Nucleus accumbens (tissue), 56 donors: Measurements from ENCODE around the gene MST1.

Experiments used
- DNase-seq, 56 donors: peaks; one replicate each; lab custom pipeline; 2025; lab: John Stamatoyannopoulos, UW

MST1 gene

DNA sequence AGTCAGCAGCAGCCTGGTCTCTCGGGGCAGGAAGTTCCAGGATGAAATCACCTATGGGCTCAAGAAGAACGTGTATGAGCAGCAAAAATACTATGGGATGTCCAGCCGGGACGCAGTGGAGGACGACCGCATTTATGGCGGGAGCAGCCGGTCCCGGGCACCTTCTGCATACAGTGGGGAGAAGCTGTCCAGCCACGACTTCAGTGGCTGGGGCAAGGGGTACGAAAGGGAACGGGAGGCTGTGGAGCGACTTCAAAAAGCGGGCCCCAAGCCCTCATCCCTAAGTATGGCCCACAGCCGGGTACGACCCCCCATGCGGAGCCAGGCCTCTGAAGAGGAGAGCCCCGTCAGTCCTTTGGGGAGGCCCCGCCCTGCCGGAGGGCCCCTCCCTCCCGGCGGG, 27.3 kb downstream of the MST1 start:
- no peak for DNase-seq

DNA sequence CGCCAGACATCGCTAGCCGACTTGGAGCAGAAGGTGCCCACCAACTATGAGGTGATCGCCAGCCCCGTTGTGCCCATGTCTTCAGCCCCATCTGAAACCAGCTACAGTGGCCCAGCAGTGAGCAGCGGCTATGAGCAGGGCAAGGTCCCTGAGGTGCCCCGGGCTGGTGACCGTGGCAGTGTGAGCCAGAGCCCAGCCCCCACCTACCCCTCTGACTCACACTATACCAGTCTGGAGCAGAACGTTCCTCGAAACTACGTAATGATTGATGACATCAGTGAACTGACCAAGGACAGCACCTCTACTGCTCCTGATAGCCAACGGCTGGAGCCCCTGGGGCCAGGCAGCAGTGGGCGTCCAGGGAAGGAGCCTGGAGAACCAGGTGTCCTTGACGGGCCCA, 28.0 kb downstream of the MST1 start:
- DNase-seq = no peak

DNA sequence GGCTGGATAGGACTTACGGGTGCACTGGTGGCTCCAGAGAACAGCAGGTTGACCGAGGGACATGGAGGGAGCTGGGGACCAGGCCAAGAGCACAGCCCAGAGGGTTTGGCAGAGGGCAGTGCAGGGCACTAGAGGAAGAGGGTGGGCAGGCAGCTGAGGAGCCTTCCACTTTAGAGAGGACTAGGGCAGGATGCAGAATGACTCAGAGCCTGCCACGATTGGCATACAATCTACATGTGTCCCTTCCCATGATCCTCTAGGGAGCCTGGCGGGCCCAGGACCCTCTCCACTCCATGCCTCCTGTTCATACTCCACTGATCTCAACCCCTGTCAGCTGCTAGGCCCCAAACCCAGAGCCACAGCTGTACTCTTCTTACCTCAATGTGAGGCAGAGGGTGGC, 29.5 kb downstream of the MST1 start:
- DNase-seq = no peak

DNA sequence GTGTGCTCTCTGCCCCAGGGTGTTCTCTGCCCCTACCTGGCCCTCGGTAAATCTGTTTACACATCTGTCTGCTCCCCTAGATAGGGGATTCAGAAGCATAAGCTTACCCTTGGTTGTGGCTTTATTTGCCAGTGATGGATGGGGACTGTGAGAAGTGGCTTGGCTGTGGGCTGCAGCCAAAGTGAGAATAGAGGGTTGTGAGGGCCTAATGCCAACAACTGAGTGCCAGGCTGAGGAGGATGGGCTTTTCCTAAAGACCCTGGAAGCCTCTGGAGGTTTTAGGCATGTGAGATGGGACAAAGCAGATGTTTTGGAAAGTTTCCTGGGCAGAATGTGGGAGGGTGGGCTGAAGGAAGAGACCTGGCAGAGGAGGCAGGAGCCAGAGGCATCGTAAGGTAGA, 30.6 kb downstream of the MST1 start:
- DNase-seq = no peak

DNA sequence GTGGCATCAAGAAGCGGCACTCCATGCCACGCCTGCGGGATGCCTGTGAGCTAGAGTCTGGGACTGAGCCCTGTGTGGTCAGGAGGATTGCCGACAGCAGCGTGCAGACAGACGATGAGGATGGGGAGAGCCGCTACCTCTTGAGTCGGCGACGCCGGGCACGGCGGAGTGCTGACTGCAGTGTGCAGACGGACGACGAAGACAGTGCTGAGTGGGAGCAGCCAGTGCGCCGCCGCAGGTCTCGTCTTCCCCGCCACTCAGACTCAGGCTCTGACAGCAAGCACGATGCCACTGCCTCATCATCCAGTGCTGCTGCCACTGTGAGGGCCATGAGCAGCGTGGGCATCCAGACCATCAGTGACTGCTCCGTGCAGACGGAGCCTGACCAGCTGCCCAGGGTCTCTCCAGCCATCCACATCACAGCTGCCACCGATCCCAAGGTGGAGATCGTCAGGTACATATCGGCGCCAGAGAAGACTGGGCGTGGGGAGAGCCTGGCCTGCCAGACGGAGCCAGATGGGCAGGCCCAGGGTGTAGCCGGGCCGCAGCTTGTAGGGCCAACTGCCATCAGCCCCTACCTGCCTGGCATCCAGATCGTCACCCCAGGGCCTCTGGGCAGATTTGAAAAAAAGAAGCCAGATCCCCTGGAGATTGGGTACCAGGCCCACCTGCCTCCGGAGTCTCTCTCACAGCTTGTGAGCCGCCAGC, 31.9 kb downstream of the MST1 start:
- no peak for DNase-seq

DNA sequence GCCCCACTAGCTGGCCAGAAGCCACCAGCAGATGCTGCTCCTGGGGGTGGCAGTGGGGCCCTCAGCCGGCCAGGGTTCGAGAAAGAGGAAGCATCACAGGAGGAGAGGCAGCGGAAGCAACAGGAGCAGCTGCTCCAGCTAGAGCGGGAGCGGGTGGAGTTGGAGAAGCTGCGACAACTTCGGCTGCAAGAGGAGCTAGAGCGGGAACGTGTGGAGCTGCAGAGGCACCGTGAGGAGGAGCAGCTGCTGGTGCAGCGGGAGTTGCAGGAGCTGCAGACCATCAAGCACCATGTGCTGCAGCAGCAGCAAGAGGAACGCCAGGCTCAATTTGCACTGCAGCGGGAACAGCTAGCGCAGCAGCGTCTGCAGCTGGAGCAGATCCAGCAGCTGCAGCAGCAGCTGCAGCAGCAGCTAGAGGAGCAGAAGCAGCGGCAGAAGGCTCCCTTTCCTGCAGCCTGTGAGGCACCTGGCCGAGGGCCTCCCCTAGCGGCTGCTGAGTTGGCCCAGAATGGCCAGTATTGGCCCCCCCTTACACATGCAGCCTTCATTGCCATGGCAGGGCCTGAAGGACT, 32.6 kb downstream of the MST1 start:
- DNase-seq = no peak

DNA sequence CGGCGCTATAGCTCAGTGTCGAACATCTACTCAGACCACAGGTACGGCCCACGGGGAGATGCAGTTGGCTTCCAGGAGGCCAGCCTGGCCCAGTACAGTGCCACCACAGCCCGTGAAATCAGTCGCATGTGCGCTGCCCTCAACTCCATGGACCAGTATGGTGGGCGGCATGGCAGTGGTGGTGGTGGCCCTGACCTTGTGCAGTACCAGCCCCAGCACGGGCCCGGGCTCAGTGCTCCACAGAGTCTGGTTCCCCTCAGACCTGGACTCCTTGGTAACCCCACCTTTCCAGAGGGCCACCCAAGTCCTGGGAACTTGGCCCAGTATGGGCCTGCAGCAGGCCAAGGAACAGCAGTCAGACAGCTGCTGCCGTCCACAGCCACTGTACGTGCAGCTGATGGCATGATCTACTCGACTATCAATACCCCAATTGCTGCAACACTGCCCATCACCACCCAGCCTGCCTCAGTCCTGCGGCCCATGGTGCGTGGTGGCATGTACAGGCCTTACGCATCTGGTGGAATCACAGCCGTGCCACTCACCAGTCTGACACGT, 33.5 kb downstream of the MST1 start:
- DNase-seq = no peak

DNA sequence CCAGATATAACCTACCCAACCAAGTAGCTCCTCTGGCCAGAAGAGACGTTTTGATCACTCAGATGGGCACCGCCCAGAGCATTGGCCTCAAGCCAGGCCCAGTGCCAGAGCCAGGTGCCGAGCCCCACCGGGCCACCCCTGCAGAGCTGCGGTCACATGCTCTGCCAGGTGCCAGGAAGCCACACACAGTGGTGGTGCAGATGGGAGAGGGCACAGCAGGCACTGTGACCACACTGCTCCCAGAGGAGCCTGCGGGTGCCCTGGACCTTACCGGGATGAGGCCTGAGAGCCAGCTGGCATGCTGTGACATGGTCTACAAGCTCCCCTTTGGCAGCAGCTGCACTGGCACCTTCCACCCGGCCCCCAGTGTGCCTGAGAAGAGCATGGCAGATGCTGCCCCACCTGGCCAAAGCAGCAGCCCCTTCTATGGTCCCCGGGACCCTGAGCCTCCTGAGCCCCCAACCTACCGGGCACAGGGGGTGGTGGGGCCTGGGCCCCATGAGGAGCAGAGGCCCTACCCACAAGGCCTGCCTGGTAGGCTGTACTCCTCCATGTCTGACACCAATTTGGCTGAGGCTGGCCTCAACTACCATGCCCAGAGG, 34.2 kb downstream of the MST1 start:
- no peak for DNase-seq

DNA sequence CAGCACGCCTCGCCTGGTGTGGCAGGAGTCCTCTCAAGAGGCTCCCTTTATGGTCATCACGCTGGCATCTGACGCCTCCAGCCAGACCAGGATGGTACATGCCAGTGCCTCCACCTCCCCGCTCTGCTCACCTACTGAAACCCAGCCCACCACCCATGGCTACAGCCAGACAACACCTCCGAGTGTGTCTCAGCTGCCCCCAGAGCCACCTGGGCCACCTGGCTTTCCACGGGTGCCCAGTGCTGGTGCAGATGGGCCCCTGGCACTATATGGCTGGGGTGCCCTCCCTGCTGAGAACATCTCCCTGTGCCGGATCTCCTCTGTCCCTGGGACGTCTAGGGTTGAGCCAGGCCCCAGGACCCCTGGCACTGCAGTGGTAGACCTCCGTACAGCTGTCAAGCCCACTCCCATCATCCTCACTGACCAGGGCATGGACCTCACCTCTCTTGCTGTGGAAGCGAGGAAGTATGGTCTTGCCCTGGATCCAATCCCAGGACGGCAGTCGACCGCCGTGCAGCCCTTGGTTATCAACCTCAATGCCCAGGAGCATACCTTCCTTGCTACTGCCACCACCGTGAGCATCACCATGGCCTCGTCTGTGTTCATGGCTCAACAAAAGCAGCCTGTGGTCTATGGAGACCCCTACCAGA, 35.0 kb downstream of the MST1 start:
- no peak for DNase-seq

DNA sequence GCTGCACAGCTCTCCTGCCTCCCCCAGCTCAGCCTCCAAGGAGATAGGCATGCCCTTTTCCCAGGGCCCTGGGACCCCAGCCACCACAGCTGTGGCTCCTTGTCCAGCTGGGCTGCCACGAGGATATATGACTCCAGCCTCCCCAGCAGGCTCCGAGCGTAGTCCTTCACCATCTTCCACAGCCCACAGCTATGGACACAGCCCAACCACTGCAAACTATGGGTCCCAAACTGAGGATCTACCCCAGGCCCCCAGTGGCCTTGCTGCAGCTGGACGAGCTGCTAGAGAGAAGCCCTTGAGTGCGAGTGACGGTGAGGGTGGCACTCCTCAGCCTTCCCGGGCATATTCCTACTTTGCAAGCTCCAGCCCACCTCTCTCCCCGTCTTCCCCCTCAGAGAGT, 35.7 kb downstream of the MST1 start:
- no peak for DNase-seq

DNA sequence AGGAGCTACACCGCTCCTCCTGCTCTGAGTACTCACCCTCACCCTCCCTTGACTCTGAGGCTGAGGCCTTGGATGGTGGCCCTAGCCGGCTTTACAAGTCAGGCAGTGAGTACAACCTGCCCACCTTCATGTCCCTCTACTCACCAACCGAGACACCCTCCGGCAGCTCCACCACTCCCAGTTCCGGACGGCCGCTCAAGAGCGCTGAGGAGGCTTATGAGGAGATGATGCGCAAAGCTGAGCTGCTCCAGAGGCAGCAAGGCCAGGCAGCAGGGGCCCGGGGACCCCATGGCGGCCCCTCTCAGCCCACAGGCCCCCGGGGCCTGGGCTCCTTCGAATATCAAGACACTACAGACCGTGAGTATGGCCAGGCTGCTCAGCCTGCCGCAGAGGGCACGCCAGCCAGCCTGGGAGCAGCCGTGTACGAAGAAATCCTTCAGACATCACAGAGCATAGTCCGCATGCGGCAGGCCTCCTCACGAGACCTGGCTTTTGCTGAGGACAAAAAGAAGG, 36.3 kb downstream of the MST1 start:
- no peak for DNase-seq

DNA sequence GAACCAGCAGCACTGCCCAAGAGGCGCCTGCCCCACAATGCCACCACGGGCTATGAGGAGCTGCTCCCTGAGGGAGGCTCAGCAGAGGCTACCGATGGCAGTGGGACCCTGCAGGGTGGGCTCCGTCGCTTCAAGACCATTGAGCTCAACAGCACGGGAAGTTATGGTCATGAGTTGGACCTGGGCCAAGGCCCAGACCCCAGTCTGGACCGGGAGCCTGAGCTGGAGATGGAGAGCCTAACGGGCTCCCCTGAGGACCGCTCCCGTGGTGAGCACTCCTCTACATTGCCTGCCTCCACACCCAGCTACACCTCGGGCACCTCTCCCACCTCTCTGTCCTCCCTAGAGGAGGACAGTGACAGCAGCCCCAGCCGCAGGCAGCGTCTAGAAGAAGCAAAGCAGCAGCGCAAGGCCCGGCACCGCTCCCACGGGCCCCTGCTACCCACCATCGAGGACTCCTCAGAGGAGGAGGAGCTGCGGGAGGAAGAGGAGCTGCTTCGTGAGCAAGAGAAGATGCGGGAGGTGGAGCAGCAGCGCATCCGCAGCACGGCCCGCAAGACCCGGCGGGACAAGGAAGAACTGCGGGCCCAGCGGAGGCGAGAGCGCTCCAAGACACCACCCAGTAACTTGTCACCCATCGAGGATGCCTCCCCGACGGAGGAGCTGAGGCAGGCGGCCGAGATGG, 36.9 kb downstream of the MST1 start:
- no peak for DNase-seq

DNA sequence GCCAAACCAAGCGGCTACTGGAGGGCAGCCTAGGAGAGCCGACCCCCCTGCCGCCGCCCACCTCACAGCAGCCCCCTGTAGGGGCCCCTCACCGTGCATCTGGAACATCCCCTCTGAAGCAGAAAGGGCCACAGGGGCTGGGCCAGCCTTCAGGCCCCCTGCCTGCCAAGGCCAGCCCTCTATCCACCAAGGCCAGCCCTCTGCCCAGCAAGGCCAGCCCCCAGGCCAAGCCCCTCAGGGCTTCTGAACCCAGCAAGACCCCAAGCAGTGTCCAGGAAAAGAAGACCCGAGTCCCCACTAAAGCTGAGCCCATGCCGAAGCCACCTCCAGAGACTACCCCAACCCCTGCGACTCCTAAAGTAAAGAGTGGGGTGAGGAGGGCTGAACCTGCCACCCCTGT, 38.6 kb downstream of the MST1 start:
- no peak for DNase-seq

DNA sequence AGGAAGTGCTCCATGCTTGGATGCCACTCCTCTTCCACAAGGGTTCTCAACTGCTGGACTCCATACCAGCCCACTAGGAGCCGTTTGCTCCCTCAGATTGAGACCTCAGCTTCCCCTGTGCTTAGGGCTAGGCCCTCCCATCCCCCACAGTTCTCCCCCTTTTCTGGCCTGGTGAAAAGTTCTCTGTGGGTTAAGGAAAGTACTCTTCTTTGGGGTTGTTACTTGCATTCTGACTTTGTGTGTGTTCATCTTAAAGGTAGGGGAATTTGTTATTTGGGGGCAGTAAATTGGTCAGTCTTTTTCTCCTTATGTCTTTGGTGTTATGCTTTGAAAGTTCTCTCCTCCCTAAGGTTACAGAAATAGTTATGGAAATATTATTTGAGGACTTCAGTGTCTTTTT, 39.1 kb downstream of the MST1 start:
- DNase-seq = no peak

DNA sequence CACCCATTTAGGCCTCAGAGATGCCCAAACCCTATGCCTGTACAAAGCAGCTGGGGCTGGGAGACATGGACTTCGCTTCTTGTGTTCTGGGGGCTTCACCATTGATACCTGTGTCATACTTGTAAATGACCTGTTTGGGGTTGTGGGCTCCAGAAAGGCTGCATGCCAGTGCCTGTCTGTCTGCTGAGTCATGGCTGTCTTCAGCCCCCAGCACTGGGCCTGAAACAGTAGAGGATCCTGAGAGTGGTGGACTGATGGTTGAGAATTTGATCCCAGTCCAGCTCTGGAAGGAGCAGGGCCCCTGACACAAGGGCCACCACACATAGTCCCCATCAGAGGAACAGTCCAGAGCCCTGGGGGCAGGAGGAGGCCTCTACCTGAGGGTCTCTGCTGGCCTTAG, 39.7 kb downstream of the MST1 start:
- no peak for DNase-seq

DNA sequence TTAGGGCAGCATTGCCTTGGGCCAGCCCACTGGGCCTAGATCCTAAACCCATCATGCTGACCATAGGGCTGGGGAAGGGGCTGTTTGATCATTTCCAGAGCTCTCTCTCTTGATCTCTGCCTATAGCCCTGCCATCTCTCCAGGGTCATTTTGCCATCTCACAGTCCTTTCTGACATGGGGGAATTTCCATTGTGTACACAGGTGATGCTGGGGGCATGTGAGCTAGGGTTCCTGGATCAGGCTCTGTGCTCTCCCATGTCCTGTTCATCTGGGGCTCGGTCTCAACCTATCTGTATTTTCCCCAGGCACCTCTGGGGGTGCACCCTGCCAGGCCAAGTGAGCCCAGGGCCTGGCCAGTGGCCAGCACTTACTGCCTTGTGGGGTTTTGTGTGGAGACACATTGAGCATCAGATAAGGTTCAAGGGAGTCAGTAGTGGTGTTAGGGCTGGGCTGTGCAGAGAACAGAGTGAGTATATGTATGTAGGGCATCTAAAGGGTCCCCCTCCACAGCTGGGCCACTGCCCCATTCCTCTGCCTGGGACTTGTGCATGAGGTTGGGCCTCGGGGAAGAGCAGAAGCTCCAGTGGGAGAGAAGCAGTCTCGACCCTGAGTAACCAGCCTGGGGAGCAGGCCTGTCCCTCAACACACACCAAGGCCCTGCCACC, 40.8 kb downstream of the MST1 start:
- no peak for DNase-seq

DNA sequence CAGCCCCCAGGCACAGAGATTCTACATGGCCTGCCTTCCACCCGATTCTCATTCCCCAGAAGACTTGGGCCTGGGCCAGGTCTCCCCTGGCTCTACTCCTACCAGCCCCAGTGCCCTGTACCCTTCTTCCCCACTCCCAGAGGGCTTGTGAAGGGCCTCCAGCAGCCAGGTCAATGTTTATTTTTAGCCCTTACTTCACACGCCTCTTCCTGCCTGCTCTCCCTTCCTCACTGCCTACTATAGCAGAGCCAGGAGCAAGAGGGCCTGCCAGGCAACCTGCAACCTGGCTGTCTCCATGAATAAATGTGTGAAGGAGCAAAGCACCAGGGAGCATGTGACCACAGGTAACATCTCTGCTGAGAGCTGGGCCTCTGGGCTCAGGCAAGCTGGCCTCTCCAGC, 41.5 kb downstream of the MST1 start:
- DNase-seq = peak in 2 of 56 donors; percentile 30 to 38

DNA sequence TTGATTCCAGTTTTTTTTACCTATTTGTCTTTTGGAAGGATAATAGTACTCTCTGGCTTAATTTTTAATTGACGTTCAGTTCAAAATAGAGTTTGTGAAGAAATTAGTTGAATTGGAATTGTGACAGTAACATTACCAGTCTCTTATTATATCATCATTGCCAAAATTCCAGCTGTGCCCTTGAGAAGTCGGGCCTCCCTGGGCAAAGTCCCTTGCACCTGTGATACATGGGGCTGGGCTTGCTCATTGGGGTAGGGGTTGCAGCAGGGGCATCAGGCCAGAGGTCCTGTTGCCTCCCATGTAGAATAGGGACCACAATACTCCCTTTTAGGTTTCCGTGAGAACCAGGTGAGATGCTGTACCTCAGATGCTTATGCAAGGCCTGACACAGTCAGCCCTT, 43.0 kb downstream of the MST1 start:
- DNase-seq = no peak

DNA sequence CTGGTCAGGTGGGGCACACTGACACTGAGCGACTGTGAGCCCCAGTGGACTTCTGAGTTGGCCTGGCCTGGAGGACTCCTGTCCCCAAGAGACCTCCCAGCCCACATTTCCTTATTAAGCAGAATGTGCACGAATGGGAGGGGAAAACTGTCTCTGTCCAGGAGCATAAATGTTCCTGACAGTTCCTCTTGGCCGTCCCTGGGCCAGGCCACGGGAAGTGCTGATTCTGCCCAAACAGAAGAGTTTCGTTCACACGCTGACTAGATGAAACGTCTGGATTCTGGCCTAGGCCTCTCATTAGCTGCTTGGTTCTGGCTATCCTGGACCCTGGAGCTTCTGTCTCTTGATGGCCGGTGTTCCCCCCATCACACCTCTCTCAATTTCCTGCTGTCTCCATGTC, 44.6 kb downstream of the MST1 start:
- no peak for DNase-seq

DNA sequence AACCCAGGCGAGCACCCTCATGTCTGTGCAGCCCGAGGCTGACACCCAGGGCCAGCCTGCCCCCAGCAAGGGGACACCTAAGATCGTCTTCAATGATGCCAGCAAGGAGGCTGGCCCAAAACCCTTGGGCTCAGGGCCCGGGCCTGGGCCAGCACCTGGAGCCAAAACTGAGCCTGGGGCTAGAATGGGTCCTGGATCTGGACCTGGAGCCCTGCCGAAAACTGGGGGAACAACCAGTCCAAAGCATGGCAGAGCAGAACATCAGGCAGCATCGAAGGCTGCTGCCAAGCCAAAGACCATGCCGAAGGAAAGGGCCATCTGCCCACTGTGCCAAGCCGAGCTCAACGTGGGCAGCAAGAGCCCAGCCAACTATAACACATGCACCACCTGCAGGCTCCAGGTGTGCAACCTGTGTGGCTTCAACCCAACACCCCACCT, 46.5 kb downstream of the MST1 start:
- no peak for DNase-seq
